ENCODE measurements around the gene PIGQ.
"Not testable (repeated sequence)": the region's sequence is repeated elsewhere in the genome, so short reads cannot be mapped to it uniquely, and the experiment has no call there.

Gene PIGQ

DNA sequence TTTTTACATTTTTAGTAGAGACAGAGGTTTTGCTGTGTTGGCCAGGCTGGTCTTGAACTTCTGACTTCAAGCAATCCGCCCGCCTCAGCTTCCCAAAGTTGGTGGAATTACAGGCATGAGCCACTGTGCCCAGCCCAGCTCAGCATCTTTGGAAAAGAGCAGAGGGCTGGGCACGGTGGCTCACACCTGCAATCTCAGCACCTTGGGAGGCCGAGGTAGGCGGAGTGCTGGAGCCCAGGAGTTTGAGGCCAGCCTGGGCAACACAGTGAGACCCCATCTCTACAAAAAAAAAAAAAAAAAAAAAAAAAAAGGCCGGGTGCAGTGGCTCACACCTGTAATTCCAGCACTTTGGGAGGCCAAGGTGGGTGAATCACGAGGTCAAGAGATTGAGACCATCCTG is 27.9 kb downstream of the PIGQ start:
- peaks cover 32% of the 10 kb centered on the region for H3K36me3 ChIP-seq (ENCODE audit: control insufficient read depth, insufficient read depth, low read length)
- not testable (repeated sequence) for H3K4me1 ChIP-seq (ENCODE audit: control insufficient read depth, insufficient read depth, low read length, poor library complexity, severe bottlenecking); H3K27ac ChIP-seq (ENCODE audit: low read depth, low read length, severe bottlenecking); H3K9me3 ChIP-seq (ENCODE audit: control insufficient read depth, low read length); H3K4me3 ChIP-seq (ENCODE audit: extremely low read depth, insufficient read depth, low read length, poor library complexity, severe bottlenecking)
- 100% methylated on average over 3 to 5 of the region's 7 CpGs for WGBS, 2 experiments (ENCODE audit: insufficient coverage in 2 of 2)

DNA sequence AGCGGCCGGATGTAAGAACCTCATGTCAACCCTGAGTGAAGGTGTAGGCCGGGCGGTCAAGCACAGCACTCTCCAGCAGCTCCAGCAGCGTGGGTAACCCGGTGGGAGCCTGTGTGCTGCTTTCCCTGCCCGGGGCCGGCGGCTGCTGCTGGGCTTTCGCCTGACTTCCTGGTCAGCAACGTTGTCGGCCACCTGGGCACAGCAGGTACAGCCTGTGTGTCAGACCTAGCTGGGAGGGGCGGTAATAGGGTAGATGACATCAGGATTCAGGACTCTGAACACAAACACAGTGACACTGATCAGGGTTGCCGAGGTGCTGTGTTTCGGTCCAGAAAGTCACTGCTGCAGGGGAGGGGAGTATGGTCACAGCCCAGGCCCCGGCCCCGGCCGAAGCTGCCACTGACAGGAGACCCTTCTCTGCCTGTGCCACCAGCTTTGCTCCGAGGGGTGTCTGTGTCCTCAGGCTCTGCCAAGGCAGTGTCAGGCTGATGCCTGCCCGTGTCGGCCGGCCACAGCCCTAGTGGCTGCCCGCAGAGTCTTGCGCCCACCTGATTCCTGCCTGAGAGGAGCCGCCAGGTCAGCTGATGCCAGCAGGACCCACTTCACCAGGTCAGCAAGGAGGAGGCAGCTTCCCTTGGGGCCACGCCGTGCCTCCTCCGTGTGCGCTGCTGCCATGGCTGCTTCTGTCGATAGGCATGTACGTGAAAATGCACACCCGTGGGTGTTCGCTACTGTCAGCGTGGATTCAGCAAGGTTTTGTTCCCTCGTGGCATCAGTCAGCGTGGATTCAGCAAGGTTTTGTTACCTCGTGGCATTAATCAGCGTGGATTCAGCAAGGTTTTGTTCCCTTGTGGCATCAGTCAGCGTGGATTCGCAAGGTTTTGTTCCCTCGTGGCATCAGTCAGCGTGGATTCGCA is 29.3 kb downstream of the PIGQ start:
- Histone ChIP-seq H3K4me1 (ENCODE audit: control insufficient read depth, insufficient read depth, low read length, poor library complexity, severe bottlenecking) (no peaks in the 10 kb centered on the region), H3K36me3 (ENCODE audit: control insufficient read depth, insufficient read depth, low read length) (peaks cover 29% of the 10 kb centered on the region), H3K4me3 (ENCODE audit: extremely low read depth, insufficient read depth, low read length, poor library complexity, severe bottlenecking) (no peak overlapping the region), H3K27ac (ENCODE audit: low read depth, low read length, severe bottlenecking) (no peak overlapping the region), H3K9me3 (ENCODE audit: control insufficient read depth, low read length) (peaks cover 5% of the 10 kb centered on the region)
- WGBS, 2 experiments (ENCODE audit: insufficient coverage in 2 of 2), result 95 to 97% methylated on average over 37 to 38 of the region's 43 CpGs

DNA sequence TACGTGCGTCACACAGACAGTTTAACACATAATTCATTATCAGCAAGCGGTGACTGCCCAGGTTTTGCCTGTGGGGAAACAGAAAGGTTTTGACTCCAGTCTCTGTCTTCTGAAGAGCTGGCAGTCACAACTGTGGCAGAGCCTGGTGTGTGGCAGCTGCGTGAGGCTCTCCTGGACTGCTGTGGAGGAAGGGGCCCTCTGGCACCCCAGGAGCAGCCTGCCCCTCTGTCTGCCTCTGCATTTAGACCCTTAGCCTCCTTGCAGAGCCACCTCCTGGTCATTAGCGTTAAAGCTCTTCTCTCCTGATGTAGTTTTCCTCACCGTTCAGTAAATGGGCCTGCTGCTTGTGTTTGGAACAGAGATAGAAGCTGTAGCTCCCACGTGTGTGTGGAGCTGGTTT is 31.0 kb downstream of the PIGQ start:
- 47 to 63% methylated on average over 2 to 4 of the region's 7 CpGs for WGBS, 2 experiments (ENCODE audit: insufficient coverage in 2 of 2)
- H3K4me1 ChIP-seq (ENCODE audit: control insufficient read depth, insufficient read depth, low read length, poor library complexity, severe bottlenecking), result no peaks in the 10 kb centered on the region
- H3K27ac ChIP-seq (ENCODE audit: low read depth, low read length, severe bottlenecking), result no peak overlapping the region
- peaks cover 19% of the 10 kb centered on the region for H3K9me3 ChIP-seq (ENCODE audit: control insufficient read depth, low read length)
- peaks cover 44% of the 10 kb centered on the region for H3K36me3 ChIP-seq (ENCODE audit: control insufficient read depth, insufficient read depth, low read length)
- H3K4me3 ChIP-seq (ENCODE audit: extremely low read depth, insufficient read depth, low read length, poor library complexity, severe bottlenecking), result no peak overlapping the region

DNA sequence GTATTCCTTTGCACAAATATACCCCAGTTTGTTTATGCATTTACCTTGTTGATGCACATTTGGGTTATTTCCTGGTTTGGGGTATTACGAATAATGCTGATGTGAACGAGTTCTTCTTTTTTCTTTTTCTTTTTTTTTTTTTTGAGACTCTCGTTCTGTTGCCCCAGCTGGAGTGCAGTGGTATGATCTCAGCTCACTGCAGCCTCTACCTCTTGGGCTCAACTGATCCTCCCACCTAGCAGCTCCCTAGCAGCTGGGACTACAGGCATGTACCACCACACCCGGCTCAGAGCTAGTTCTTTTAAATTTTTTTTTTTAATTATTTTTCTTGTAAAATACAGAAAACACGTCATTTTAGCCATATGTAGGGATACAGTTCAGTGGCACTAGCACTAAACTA is 34.2 kb downstream of the PIGQ start:
- H3K4me1 ChIP-seq (ENCODE audit: control insufficient read depth, insufficient read depth, low read length, poor library complexity, severe bottlenecking), result no peaks in the 10 kb centered on the region
- H3K36me3 ChIP-seq (ENCODE audit: control insufficient read depth, insufficient read depth, low read length), result peaks cover 32% of the 10 kb centered on the region
- 87 to 100% methylated on average over 1 to 3 of the region's 5 CpGs for WGBS, 2 experiments (ENCODE audit: insufficient coverage in 2 of 2)
- H3K27ac ChIP-seq (ENCODE audit: low read depth, low read length, severe bottlenecking), result no peak overlapping the region
- H3K9me3 ChIP-seq (ENCODE audit: control insufficient read depth, low read length), result peaks cover 19% of the 10 kb centered on the region
- no peak overlapping the region for H3K4me3 ChIP-seq (ENCODE audit: extremely low read depth, insufficient read depth, low read length, poor library complexity, severe bottlenecking)

DNA sequence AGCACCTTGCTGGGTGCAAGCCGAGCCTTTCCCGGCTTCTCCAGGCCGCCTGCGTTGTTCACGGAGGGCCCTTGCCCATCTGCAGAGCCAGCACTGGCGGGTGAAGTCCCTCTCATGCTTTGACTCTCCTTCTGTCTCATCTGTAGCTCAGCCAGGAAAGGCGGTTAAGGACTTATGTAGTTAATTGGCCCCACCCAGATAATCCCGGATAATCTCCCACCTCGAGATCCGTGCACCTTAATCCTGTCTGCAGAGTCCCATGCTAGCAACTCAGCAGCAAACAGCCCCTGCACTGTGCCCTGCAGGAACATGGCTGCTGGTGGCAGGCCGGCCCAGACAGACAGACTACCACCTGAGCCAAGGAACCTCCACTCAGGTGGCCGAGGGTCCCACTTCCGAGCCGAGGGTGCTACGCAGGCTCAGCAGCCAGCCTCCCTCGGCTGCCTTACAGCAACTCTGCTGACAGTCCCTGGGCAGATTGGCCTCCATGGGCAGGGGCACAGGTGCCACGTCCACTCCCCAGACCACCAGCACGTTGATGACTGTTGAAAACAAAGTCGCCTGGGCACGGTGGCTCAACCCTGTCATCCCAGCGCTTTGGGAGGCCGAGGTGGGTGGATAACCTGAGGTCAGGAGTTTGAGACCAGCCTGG is 37.0 kb downstream of the PIGQ start:
- H3K4me1 ChIP-seq (ENCODE audit: control insufficient read depth, insufficient read depth, low read length, poor library complexity, severe bottlenecking), result no peaks in the 10 kb centered on the region
- peaks cover 20% of the 10 kb centered on the region for H3K36me3 ChIP-seq (ENCODE audit: control insufficient read depth, insufficient read depth, low read length)
- WGBS, 2 experiments (ENCODE audit: insufficient coverage in 2 of 2), result 95 to 99% methylated on average over 19 to 21 of the region's 22 CpGs
- no peak overlapping the region for H3K27ac ChIP-seq (ENCODE audit: low read depth, low read length, severe bottlenecking)
- H3K4me3 ChIP-seq (ENCODE audit: extremely low read depth, insufficient read depth, low read length, poor library complexity, severe bottlenecking), result no peak overlapping the region
- peaks cover 14% of the 10 kb centered on the region for H3K9me3 ChIP-seq (ENCODE audit: control insufficient read depth, low read length)

DNA sequence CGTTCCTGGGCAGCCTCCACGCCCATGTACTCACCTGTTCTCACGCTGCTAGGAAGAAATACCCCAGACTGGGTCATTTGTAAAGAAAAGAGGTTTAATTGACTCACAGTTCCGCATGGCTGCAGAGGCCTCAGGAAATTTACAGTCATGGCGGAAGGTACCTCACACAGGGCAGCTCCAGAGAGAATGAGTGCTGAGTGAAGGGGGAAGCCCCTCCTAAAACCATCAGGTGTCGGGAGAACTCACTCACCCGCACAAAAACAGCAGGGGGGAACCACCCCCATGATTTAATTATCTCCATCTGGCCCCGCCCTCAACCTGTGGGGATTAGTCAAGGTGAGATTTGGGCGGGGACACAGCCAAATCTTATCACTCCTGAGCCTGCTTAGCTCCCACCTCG is 38.3 kb downstream of the PIGQ start:
- 85 to 88% methylated on average over 5 to 6 of the region's 10 CpGs for WGBS, 2 experiments (ENCODE audit: insufficient coverage in 2 of 2)
- Histone ChIP-seq H3K9me3 (ENCODE audit: control insufficient read depth, low read length) (peaks cover 14% of the 10 kb centered on the region), H3K36me3 (ENCODE audit: control insufficient read depth, insufficient read depth, low read length) (peaks cover 20% of the 10 kb centered on the region), H3K27ac (ENCODE audit: low read depth, low read length, severe bottlenecking) (no peak overlapping the region), H3K4me1 (ENCODE audit: control insufficient read depth, insufficient read depth, low read length, poor library complexity, severe bottlenecking) (no peaks in the 10 kb centered on the region), H3K4me3 (ENCODE audit: extremely low read depth, insufficient read depth, low read length, poor library complexity, severe bottlenecking) (no peak overlapping the region)

DNA sequence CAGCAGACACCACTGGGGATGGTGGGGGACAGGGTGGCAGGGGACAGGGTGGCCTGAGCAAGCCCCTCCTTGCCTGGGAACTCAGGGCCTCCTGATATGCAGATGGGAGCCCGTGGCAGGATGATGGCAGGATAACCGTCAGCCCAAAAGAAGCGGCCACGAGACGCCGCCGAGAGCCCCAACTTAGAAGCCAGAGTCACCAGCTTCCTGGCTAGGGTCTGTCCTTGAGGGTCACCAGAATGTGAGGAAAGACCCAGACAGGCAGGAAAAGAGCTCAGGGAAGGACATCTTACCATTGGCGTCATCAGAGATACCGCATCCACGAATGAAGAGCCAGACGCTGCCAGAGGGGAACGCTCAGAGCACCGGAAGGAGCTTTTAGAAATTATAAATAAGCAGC is 39.5 kb downstream of the PIGQ start:
- H3K27ac ChIP-seq (ENCODE audit: low read depth, low read length, severe bottlenecking), result no peak overlapping the region
- H3K4me1 ChIP-seq (ENCODE audit: control insufficient read depth, insufficient read depth, low read length, poor library complexity, severe bottlenecking), result no peaks in the 10 kb centered on the region
- H3K4me3 ChIP-seq (ENCODE audit: extremely low read depth, insufficient read depth, low read length, poor library complexity, severe bottlenecking), result no peak overlapping the region
- peaks cover 14% of the 10 kb centered on the region for H3K9me3 ChIP-seq (ENCODE audit: control insufficient read depth, low read length)
- 93 to 97% methylated on average over 10 to 11 of the region's 13 CpGs for WGBS, 2 experiments (ENCODE audit: insufficient coverage in 2 of 2)
- peaks cover 23% of the 10 kb centered on the region for H3K36me3 ChIP-seq (ENCODE audit: control insufficient read depth, insufficient read depth, low read length)

DNA sequence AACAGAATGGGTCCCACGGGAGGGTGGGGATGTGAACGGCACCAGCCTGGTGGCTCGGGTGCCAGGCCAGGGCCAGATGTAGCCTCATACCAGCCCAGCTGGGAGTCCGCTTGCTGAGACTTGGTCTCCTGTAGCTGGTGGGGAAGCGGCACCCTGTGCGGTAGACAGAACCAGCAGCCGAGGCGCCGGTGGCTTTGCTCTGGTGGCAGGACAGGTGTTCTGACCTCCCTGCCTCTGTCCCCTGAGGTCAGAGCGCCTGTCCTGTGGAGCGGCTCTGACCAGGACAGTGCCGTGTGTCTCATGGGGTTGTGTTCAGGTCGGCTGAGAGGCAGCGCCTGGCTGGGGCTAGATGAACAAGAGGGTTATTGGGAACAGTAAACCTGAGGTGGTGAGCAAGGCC is 40.2 kb downstream of the PIGQ start:
- peaks cover 8% of the 10 kb centered on the region for H3K9me3 ChIP-seq (ENCODE audit: control insufficient read depth, low read length)
- no peak overlapping the region for H3K27ac ChIP-seq (ENCODE audit: low read depth, low read length, severe bottlenecking)
- H3K4me1 ChIP-seq (ENCODE audit: control insufficient read depth, insufficient read depth, low read length, poor library complexity, severe bottlenecking), result no peaks in the 10 kb centered on the region
- H3K4me3 ChIP-seq (ENCODE audit: extremely low read depth, insufficient read depth, low read length, poor library complexity, severe bottlenecking), result no peak overlapping the region
- 94 to 95% methylated on average over 12 to 14 of the region's 14 CpGs for WGBS, 2 experiments (ENCODE audit: insufficient coverage in 2 of 2)
- H3K36me3 ChIP-seq (ENCODE audit: control insufficient read depth, insufficient read depth, low read length), result peaks cover 17% of the 10 kb centered on the region

DNA sequence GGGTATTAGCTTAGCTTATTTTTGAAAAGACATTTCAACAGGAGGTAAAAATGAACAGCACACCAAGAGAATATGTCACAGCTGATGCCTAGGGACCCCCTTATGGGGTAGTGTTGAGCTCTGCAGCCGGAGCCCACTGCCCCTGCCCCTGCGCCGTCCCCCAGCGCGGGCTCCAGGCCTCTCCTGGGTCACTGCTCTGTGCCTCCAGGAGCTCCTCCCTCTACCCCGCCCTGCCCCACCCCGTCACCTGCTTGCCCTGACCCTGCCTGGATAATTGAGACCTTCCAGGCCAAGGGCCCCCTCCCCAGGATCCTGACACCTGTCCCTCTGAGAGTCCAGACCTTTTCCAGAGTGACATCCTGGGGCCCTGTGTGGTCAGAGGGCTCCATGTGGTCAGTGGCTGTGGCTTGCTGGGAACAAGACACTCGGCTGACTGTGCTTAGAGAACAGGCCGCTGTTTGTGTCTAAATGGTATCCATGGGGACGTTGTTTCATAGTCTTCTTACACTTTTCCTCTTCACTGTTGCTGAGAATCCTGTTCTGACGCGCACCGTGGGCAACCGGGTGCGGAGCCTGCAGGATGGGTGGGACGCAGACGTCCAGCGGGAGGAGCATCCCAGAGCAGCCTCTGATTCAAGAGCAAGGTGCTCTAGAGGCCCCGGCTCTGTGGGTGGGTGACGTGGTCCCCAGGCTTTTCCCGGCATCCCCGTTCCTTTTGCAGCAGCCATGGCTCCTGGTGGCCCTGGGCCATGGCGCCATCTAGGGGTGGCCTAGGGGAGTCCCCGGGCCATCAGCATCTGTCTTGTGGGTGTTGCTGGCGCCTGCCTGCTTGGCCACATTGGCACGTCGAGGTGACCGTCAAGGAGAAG is 41.0 kb downstream of the PIGQ start:
- no peak overlapping the region for H3K4me3 ChIP-seq (ENCODE audit: extremely low read depth, insufficient read depth, low read length, poor library complexity, severe bottlenecking)
- H3K9me3 ChIP-seq (ENCODE audit: control insufficient read depth, low read length), result peaks cover under 1% of the 10 kb centered on the region
- WGBS, 2 experiments (ENCODE audit: insufficient coverage in 2 of 2), result 82 to 84% methylated on average over 24 to 26 of the region's 28 CpGs
- H3K27ac ChIP-seq (ENCODE audit: low read depth, low read length, severe bottlenecking), result no peak overlapping the region
- no peaks in the 10 kb centered on the region for H3K4me1 ChIP-seq (ENCODE audit: control insufficient read depth, insufficient read depth, low read length, poor library complexity, severe bottlenecking)
- peaks cover 10% of the 10 kb centered on the region for H3K36me3 ChIP-seq (ENCODE audit: control insufficient read depth, insufficient read depth, low read length)

DNA sequence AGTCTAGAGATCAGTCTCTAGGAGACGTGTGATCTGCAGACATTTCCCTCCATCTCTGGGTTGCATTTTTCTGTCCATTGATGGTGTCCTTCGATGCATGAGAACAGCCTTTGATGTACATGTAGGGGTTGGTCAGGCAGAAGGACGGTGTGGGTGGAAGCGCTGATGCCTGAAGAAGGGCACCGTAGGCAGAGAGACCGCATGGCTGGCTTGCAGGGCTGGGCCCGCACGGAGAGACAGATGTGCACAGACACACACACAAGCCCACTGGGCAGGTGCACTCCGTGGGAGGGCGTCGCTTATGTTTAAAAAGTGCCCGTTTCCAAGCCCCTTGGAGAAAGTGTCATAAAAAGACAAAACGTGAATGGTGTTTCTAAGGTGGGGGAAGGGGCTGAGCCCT is 45.4 kb downstream of the PIGQ start:
- Histone ChIP-seq H3K4me1 (ENCODE audit: control insufficient read depth, insufficient read depth, low read length, poor library complexity, severe bottlenecking) (no peaks in the 10 kb centered on the region), H3K9me3 (ENCODE audit: control insufficient read depth, low read length) (no peaks in the 10 kb centered on the region), H3K4me3 (ENCODE audit: extremely low read depth, insufficient read depth, low read length, poor library complexity, severe bottlenecking) (no peak overlapping the region), H3K27ac (ENCODE audit: low read depth, low read length, severe bottlenecking) (no peak overlapping the region), H3K36me3 (ENCODE audit: control insufficient read depth, insufficient read depth, low read length) (peaks cover 12% of the 10 kb centered on the region)
- 96 to 98% methylated on average over 12 to 13 of the region's 13 CpGs for WGBS, 2 experiments (ENCODE audit: insufficient coverage in 2 of 2)

All from mesodermal cell (in vitro differentiated cells).